GM12892 (cell line): ENCODE results near the gene APOA4.

Experiments
- POLR2A ChIP-seq: IDR thresholded peaks from 2 replicates; pipeline ENCODE4 v1.6.1; 2011; ENCODE audit warnings: low read depth, low read length, control low read depth
- POLR2AphosphoS5 ChIP-seq: IDR thresholded peaks from 2 replicates; pipeline ENCODE4 v1.6.1; 2011; ENCODE audit warnings: low read depth, low read length, control low read depth

DNA sequence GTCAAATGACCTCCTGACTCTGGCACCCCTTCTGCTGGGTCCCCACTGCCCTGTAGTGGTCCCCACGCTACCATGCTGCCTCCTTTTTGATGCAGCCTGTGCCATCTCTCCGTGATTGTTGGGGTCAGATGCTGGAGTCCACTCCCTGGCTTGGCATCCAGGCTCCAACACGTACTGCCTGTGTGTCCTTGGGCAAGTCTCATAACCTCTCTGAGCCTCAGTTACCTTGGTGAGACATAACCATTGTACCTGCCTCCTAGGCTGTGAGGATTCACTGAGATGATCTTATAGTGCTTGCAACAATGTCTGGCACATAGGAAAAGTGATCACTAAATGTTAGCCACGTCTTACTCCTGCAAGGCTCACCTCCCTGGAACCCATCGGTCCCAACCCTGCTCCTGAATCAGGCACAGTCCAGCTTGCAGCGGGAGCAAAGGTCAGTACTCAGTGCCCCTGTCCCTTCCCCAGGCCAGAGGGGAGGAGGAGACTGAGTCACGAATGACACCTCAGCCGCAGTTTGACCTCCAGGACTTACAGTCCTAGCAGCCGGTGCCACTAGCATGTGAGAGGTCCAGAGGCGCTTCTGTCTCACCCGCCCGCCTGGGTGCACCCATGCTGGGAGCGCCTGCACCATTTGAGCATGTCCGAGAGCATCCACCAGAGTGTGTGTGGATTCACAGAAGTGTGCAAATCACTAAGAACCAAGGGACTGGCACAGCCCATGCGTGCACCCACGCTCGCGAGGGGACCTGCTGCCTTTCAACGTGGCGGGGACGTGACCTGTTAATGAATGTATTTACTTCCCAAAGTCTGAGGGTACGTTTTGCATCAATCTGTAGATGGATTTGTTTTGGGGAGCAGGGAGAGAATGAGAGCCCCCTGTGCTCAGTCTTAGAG is 3.0 kb upstream of the APOA4 start:
- no peak for TF ChIP-seq POLR2AphosphoS5
- TF ChIP-seq POLR2A, result no peak
